ENCODE data around the gene EVX2. TPM values are rescaled to one million over a fixed set of nuclear protein-coding genes. Genes with fewer than 3 reads are reported as not detected.

Gene EVX2
- total and polyA plus RNA-seq, 9 of the 15 experiments (the other 6 are each of a cell fraction or from before 2014, with no cell fraction given), result not detected

DNA sequence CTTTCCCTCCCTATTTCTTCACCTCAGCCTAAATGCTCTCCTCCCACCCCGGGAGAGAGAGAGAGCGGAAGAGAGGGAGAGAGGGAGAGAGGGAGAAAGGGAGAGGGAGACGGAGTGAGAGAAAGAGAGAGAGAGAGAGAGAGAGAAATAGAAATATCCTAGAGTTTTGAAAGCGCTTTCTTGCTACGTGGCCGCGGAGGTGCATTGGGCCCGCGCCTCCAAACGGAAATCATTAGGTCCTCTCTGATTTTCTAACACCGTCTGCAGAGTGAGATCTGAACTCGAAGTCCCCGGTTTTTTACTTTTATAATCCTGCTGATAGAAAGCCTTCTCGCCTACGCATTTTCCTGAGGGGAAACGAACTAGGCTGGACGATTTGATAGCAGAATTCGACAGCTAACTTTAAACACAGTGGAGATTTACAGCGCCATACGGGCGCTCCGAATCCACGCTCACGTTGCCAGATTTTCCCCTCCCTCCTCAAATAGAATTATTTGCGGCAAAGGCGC, 903 bp upstream of the EVX2 start:
- peak; percentile 33; the same call in 1 of the 2 replicates for TF ChIP-seq EGR1 (conservative IDR thresholded peaks at IDR 0.05)
- no peak for TF ChIP-seq MED1 (CRISPR knock-in tag; IDR thresholded peaks at IDR 0.05; ENCODE audit: borderline replicate concordance)
- TF ChIP-seq, protein P1, sequence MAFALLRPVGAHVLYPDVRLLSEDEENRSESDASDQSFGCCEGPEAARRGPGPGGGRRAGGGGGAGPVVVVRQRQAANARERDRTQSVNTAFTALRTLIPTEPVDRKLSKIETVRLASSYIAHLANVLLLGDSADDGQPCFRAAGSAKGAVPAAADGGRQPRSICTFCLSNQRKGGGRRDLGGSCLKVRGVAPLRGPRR (CRISPR knock-in tag; IDR thresholded peaks at IDR 0.05), result no peak
- no peak for TF ChIP-seq ZSCAN29 (IDR thresholded peaks at IDR 0.05)
- 0 out of 2 replicates have a peak, but pooled peaks have one; percentile 20 for TF ChIP-seq RNF2 (IDR thresholded peaks at IDR 0.05)
- no peak for TF ChIP-seq NCOA6 (IDR thresholded peaks at IDR 0.05)
- 0 out of 2 replicates have a peak, but pooled peaks have one; percentile 49 for TF ChIP-seq EZH2 (IDR thresholded peaks at IDR 0.05; ENCODE audit: borderline replicate concordance, low read depth, low read length)
- no peak overlapping the region for H2AFZ ChIP-seq (ENCODE audit: low read depth, low read length)

More for the DNA sequence above, 903 bp upstream of the EVX2 start:
- Histone ChIP-seq H3K9me1 (ENCODE audit: control insufficient read depth, insufficient read depth, low read length) (no peaks in the 10 kb centered on the region), H3K4me1 (replicated peaks in 1 of 2; ENCODE audit: control insufficient read depth in 2 of 2, insufficient read depth in 2 of 2, low read length in 2 of 2) (peaks cover 0 to 41% of the 10 kb centered on the region in 2 experiments; a peak in 2 of 5 replicates), H3K4me2 (ENCODE audit: insufficient read depth, low read length) (no peak overlapping the region), H3K27me3 (ENCODE audit: control insufficient read depth in 2 of 2, insufficient read depth in 2 of 2, low read length in 2 of 2) (peaks cover 55 to 85% of the 10 kb centered on the region in 2 experiments), H3K79me2 (ENCODE audit: control insufficient read depth, insufficient read depth, low read length) (no peaks in the 10 kb centered on the region), H4K20me1 (replicated peaks; ENCODE audit: control insufficient read depth, insufficient read depth, low read length) (peaks cover 4% of the 10 kb centered on the region; the same call in 1 of the 2 replicates), H3K9ac (ENCODE audit: insufficient read depth in 1 of 2, low read depth in 2 of 2, low read length in 2 of 2) (no peak overlapping the region), H3K36me3 (ENCODE audit: control insufficient read depth, insufficient read depth, low read length) (no peaks in the 10 kb centered on the region), H3K4me3 (no peak overlapping the region), H3K9me3 (replicated peaks; ENCODE audit: control insufficient read depth, insufficient read depth, low read depth, low read length) (peaks cover 10% of the 10 kb centered on the region), H3K27ac (ENCODE audit: extremely low read depth, low read depth, low read length) (no peak overlapping the region)
- BruUV-seq (replicated peaks), result no TSS peak
- ATAC-seq (no peak), FAIRE-seq (no peak), DNase-seq (ENCODE audit: extremely low read depth in 1 of 4, low spot score in 3 of 4) (no peak)
- intact Hi-C loops (cut with micrococcal nuclease) (no loop called here), in situ Hi-C loops (cut with MboI) (loop anchor here (10.0 to 25.0 kb wide), 2 partner anchors 660 to 1047 kb away; no protein-coding TSS in a partner anchor)
- ChIA-PET CTCF (ENCODE audit: low intra/inter-chr PET ratio) (interaction anchor here (3.5 kb wide), 1 partner anchor 395 kb away, joined by 14 read pairs; no protein-coding TSS in a partner anchor), POLR2A (interaction anchor here (0.7 kb wide), 1 partner anchor 380 kb away, joined by 3 read pairs; no protein-coding TSS in a partner anchor)
- WGBS (ENCODE audit: insufficient coverage, low coverage, missing lambda C conversion rate), result 6% methylated on average over 26 of the region's 26 CpGs
